Trophoblast cell (in vitro differentiated cells and primary cell): ENCODE measurements around the gene AMER2.

Experiments
- DNase-seq, 2 donors: peaks; one replicate each; pipeline ENCODE4 v3.0.0-alpha.2; 2016
- H2AFZ ChIP-seq: 2 replicates; pipeline ENCODE4 v1.6.1; 2013; ENCODE audit warnings: low read length, moderate library complexity, mild to moderate bottlenecking; ENCODE audit not compliant: insufficient read depth, poor library complexity
- H2AK5ac ChIP-seq: 2 replicates; pipeline ENCODE4 v1.6.1; 2013; ENCODE audit warnings: mild to moderate bottlenecking, low read length
- H2BK120ac ChIP-seq: 2 replicates; pipeline ENCODE4 v1.6.1; 2013; ENCODE audit warnings: low read length, mild to moderate bottlenecking, moderate library complexity; ENCODE audit not compliant: insufficient read depth, poor library complexity
- H2BK12ac ChIP-seq: 2 replicates; pipeline ENCODE4 v1.6.1; 2013; ENCODE audit warnings: mild to moderate bottlenecking, low read length, moderate library complexity
- H2BK5ac ChIP-seq: 2 replicates; pipeline ENCODE4 v1.6.1; 2013; ENCODE audit warnings: low read length, low read depth, moderate library complexity, mild to moderate bottlenecking; ENCODE audit not compliant: poor library complexity
- H3K14ac ChIP-seq: 2 replicates; pipeline ENCODE4 v1.6.1; 2013; ENCODE audit warnings: mild to moderate bottlenecking, low read length
- H3K18ac ChIP-seq: 2 replicates; pipeline ENCODE4 v1.6.1; 2013; ENCODE audit warnings: mild to moderate bottlenecking, low read length
- H3K23ac ChIP-seq: 2 replicates; pipeline ENCODE4 v1.6.1; 2013; ENCODE audit warnings: low read length
- H3K27ac ChIP-seq: 2 replicates; pipeline ENCODE4 v1.5.1; 2013; ENCODE audit warnings: low read depth, mild to moderate bottlenecking, inconsistent platforms, low read length, moderate library complexity
- H3K27me3 ChIP-seq: 2 replicates; pipeline ENCODE4 v1.6.1; 2013; ENCODE audit warnings: inconsistent platforms, mild to moderate bottlenecking, low read length, moderate library complexity; ENCODE audit not compliant: insufficient read depth
- H3K36me3 ChIP-seq, 2 experiments: 1 replicate in 1 of 2; 2 replicates in 1 of 2; pipeline ENCODE4 v1.6.1; 2013; ENCODE audit warnings: low read length in 2 of 2, mild to moderate bottlenecking in 2 of 2, moderate library complexity in 1 of 2; ENCODE audit not compliant: insufficient read depth in 2 of 2, control insufficient read depth in 1 of 2
- H3K4ac ChIP-seq: 2 replicates; pipeline ENCODE4 v1.6.1; 2013; ENCODE audit warnings: low read depth, mild to moderate bottlenecking, low read length, moderate library complexity
- H3K4me1 ChIP-seq, 2 experiments: 1 replicate in 1 of 2; 2 replicates in 1 of 2; pipeline ENCODE4 v1.6.1; 2013; ENCODE audit warnings: low read length in 2 of 2, mild to moderate bottlenecking in 2 of 2, moderate library complexity in 1 of 2; ENCODE audit not compliant: insufficient read depth in 2 of 2, control insufficient read depth in 1 of 2
- H3K4me2 ChIP-seq: 2 replicates; pipeline ENCODE4 v1.6.1; 2013; ENCODE audit warnings: inconsistent platforms, mild to moderate bottlenecking, low read length, moderate library complexity
- H3K4me3 ChIP-seq: 2 replicates; pipeline ENCODE4 v1.5.1; 2013; ENCODE audit warnings: mild to moderate bottlenecking, low read depth, low read length, inconsistent platforms
- H3K79me1 ChIP-seq: one replicate; pipeline ENCODE4 v1.6.1; 2013; ENCODE audit warnings: low read length
- H3K79me2 ChIP-seq: 2 replicates; pipeline ENCODE4 v1.6.1; 2013; ENCODE audit warnings: low read length, mild to moderate bottlenecking; ENCODE audit not compliant: control insufficient read depth, insufficient read depth, poor library complexity
- H3K9ac ChIP-seq: 2 replicates; pipeline ENCODE4 v1.6.1; 2013; ENCODE audit warnings: mild to moderate bottlenecking, low read length
- H3K9me3 ChIP-seq: 2 replicates; pipeline ENCODE4 v1.6.1; 2013; ENCODE audit warnings: low read depth, mild to moderate bottlenecking, control low read depth, inconsistent platforms, low read length; ENCODE audit not compliant: insufficient read depth
- H4K12ac ChIP-seq: 2 replicates; pipeline ENCODE4 v1.6.1; 2013; ENCODE audit warnings: low read depth, mild to moderate bottlenecking, low read length, moderate library complexity
- H4K8ac ChIP-seq: 2 replicates; pipeline ENCODE4 v1.6.1; 2013; ENCODE audit warnings: low read depth, mild to moderate bottlenecking, low read length, moderate library complexity
- H4K91ac ChIP-seq: one replicate; pipeline ENCODE4 v1.6.1; 2013; ENCODE audit warnings: low read depth, mild to moderate bottlenecking, low read length, moderate library complexity
- WGBS: extraction: QIAGEN DNeasy Blood & Tissue Kit; methylation state at CpG from one replicate; pipeline ENCODE4 v1.1.7; 2013; ENCODE audit warnings: missing lambda C conversion rate; ENCODE audit not compliant: insufficient read length, insufficient coverage; ENCODE audit errors: extremely low coverage; 5-methylcytosine and 5-hydroxymethylcytosine counted together

Gene AMER2

GRCh38 chr13:25190771-25191170, 18.7 kb upstream of the AMER2 start:
- no peak overlapping the region for H3K18ac ChIP-seq
- H3K4me1 ChIP-seq, result no peaks in the 10 kb centered on the region
- H3K27ac ChIP-seq, result no peak overlapping the region
- H2AFZ ChIP-seq, result no peak overlapping the region
- H3K27me3 ChIP-seq, result no peaks in the 10 kb centered on the region
- H2BK120ac ChIP-seq, result no peak overlapping the region
- no peaks in the 10 kb centered on the region for H3K36me3 ChIP-seq
- H3K79me1 ChIP-seq, result no peaks in the 10 kb centered on the region
- no CpG with 5 or more reads among the region's 4 CpGs for WGBS
- H3K79me2 ChIP-seq, result no peaks in the 10 kb centered on the region
- H4K12ac ChIP-seq, result no peak overlapping the region
- no peak overlapping the region for H2AK5ac ChIP-seq
- H3K14ac ChIP-seq, result no peak overlapping the region
- H4K8ac ChIP-seq, result no peak overlapping the region
- no peak overlapping the region for H3K4ac ChIP-seq
- DNase-seq, result no peak
- no peak overlapping the region for H2BK5ac ChIP-seq
- H3K4me2 ChIP-seq, result no peak overlapping the region
- no peak overlapping the region for H3K9ac ChIP-seq
- H3K4me3 ChIP-seq, result no peak overlapping the region
- H3K9me3 ChIP-seq, result no peaks in the 10 kb centered on the region
- H3K23ac ChIP-seq, result no peak overlapping the region
- H2BK12ac ChIP-seq, result no peak overlapping the region
- no peak overlapping the region for H4K91ac ChIP-seq

- Histone ChIP-seq H3K23ac (no peak overlapping the region), H3K4ac (no peak overlapping the region)
- no peak for DNase-seq
Observed at GRCh38 chr13:25190256-25190655, 18.2 kb upstream of the AMER2 start.

GRCh38 chr13:25187596-25187995, 15.5 kb upstream of the AMER2 start:
- WGBS, result no CpG with 5 or more reads among the region's 5 CpGs
- no peak overlapping the region for H2AFZ ChIP-seq
- H2BK12ac ChIP-seq, result no peak overlapping the region

More at GRCh38 chr13:25190256-25190655, 18.2 kb upstream of the AMER2 start:
- Histone ChIP-seq H3K9ac (no peak overlapping the region), H2AFZ (no peak overlapping the region), H2AK5ac (no peak overlapping the region), H4K91ac (no peak overlapping the region), H3K27me3 (no peaks in the 10 kb centered on the region), H3K36me3 (no peaks in the 10 kb centered on the region), H2BK5ac (no peak overlapping the region), H3K18ac (no peak overlapping the region), H3K79me2 (no peaks in the 10 kb centered on the region), H3K9me3 (no peaks in the 10 kb centered on the region), H4K8ac (no peak overlapping the region), H3K4me2 (no peak overlapping the region), H3K4me1 (no peaks in the 10 kb centered on the region), H3K14ac (no peak overlapping the region), H2BK120ac (no peak overlapping the region), H3K27ac (no peak overlapping the region), H3K79me1 (no peaks in the 10 kb centered on the region), H4K12ac (no peak overlapping the region), H3K4me3 (no peak overlapping the region), H2BK12ac (no peak overlapping the region)
- WGBS, result no CpG with 5 or more reads among the region's 5 CpGs

DNA sequence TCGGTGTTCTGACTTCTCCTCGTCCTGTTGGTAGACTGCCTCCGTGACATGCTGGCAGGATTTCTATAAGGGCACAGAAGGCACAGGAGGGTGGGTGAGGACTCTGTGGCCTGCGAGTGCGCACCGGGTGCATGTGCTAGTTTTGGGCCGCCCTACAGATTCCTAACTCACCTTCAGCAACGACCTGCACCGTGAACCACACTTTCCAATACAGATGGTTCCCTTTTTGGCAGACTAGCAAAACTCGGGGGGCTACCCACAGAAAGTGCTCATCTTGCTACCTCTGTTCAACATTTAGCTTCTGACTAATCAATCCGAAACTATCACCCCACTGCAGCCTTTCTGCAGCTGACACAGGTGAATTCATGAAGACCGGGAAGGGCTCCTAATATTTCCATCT, 14.1 kb upstream of the AMER2 start:
- H3K36me3 ChIP-seq, result no peaks in the 10 kb centered on the region
- H3K23ac ChIP-seq, result no peak overlapping the region
- no peak overlapping the region for H2BK120ac ChIP-seq
- no peak overlapping the region for H4K12ac ChIP-seq
- no peak for DNase-seq
- H2BK12ac ChIP-seq, result no peak overlapping the region
- no peak overlapping the region for H2BK5ac ChIP-seq
- peaks cover 0 to 1% of the 10 kb centered on the region in 2 experiments for H3K4me1 ChIP-seq
- WGBS, result no CpG with 5 or more reads among the region's 12 CpGs
- no peaks in the 10 kb centered on the region for H3K27me3 ChIP-seq
- no peak overlapping the region for H3K4ac ChIP-seq
- H3K79me1 ChIP-seq, result no peaks in the 10 kb centered on the region
- no peak overlapping the region for H3K18ac ChIP-seq
- no peak overlapping the region for H3K14ac ChIP-seq
- H4K8ac ChIP-seq, result no peak overlapping the region
- H3K4me3 ChIP-seq, result no peak overlapping the region
- no peak overlapping the region for H4K91ac ChIP-seq
- H3K79me2 ChIP-seq, result no peaks in the 10 kb centered on the region
- H2AFZ ChIP-seq, result no peak overlapping the region
- H3K27ac ChIP-seq, result no peak overlapping the region
- no peak overlapping the region for H2AK5ac ChIP-seq
- no peak overlapping the region for H3K9ac ChIP-seq
- H3K9me3 ChIP-seq, result no peaks in the 10 kb centered on the region
- H3K4me2 ChIP-seq, result no peak overlapping the region

More at GRCh38 chr13:25187596-25187995, 15.5 kb upstream of the AMER2 start:
- no peaks in the 10 kb centered on the region for H3K79me2 ChIP-seq
- no peak overlapping the region for H3K4ac ChIP-seq
- H2BK120ac ChIP-seq, result no peak overlapping the region
- DNase-seq, result no peak
- H3K9me3 ChIP-seq, result no peaks in the 10 kb centered on the region
- H4K8ac ChIP-seq, result no peak overlapping the region
- no peaks in the 10 kb centered on the region for H3K4me1 ChIP-seq
- no peak overlapping the region for H3K14ac ChIP-seq
- H3K4me2 ChIP-seq, result no peak overlapping the region
- H3K27ac ChIP-seq, result no peak overlapping the region
- no peaks in the 10 kb centered on the region for H3K27me3 ChIP-seq
- no peak overlapping the region for H4K91ac ChIP-seq
- H4K12ac ChIP-seq, result no peak overlapping the region
- no peak overlapping the region for H2BK5ac ChIP-seq
- no peak overlapping the region for H3K18ac ChIP-seq
- no peak overlapping the region for H2AK5ac ChIP-seq
- H3K4me3 ChIP-seq, result no peak overlapping the region
- H3K79me1 ChIP-seq, result no peaks in the 10 kb centered on the region
- H3K36me3 ChIP-seq, result no peaks in the 10 kb centered on the region
- H3K9ac ChIP-seq, result no peak overlapping the region
- no peak overlapping the region for H3K23ac ChIP-seq
